ENCODE measurements around the gene GALNT10. TPM values are rescaled to one million over a fixed set of nuclear protein-coding genes. Genes with fewer than 3 reads are reported as not detected.

GALNT10 gene
- total and polyA plus RNA-seq, 8 donors = 5.3 to 76.4 (median 27.4) TPM

DNA sequence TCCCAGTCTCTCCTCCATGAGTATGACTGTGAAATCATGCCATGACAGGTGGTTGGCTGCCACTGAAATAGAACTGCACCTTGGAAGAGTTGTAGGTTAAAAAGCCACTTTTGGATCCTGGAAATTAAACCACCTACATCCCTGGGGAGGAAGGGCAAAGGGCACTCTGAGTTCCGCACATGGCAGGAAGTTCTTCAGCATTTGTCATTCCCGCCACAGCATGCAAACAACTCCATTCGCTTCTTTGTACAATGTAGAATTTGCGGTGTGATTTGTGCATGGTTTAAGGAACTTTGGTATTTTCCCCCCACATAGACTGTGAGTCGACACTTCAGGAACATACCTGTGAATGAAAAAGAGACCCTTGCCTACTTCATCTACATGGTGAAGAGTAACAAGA, 265.1 kb downstream of the GALNT10 start:
- H3K4me1 ChIP-seq = no peaks in the 10 kb centered on the region
- no peak for DNase-seq
- TF ChIP-seq POLR2A (IDR thresholded peaks at IDR 0.05) (no peak), EP300 (IDR thresholded peaks at IDR 0.05) (no peak), POLR2AphosphoS5 (IDR thresholded peaks at IDR 0.05) (no peak)
- TF ChIP-seq, protein P1, sequence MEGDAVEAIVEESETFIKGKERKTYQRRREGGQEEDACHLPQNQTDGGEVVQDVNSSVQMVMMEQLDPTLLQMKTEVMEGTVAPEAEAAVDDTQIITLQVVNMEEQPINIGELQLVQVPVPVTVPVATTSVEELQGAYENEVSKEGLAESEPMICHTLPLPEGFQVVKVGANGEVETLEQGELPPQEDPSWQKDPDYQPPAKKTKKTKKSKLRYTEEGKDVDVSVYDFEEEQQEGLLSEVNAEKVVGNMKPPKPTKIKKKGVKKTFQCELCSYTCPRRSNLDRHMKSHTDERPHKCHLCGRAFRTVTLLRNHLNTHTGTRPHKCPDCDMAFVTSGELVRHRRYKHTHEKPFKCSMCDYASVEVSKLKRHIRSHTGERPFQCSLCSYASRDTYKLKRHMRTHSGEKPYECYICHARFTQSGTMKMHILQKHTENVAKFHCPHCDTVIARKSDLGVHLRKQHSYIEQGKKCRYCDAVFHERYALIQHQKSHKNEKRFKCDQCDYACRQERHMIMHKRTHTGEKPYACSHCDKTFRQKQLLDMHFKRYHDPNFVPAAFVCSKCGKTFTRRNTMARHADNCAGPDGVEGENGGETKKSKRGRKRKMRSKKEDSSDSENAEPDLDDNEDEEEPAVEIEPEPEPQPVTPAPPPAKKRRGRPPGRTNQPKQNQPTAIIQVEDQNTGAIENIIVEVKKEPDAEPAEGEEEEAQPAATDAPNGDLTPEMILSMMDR (IDR thresholded peaks at IDR 0.05) = no peak
- no peak overlapping the region for H3K27ac ChIP-seq
- no peak overlapping the region for H3K4me3 ChIP-seq
- WGBS, 5 donors = 81 to 94% (median 88%) methylated on average over 5 of the region's 5 CpGs
- H3K9me3 ChIP-seq = no peaks in the 10 kb centered on the region
- intact Hi-C loops (cut with DNase I; ENCODE audit: low total_unique reads) = no loop called here
- H3K27me3 ChIP-seq = no peaks in the 10 kb centered on the region
- peaks cover 52 to 96% (median 92%) of the 10 kb centered on the region in 4 donors for H3K36me3 ChIP-seq

DNA sequence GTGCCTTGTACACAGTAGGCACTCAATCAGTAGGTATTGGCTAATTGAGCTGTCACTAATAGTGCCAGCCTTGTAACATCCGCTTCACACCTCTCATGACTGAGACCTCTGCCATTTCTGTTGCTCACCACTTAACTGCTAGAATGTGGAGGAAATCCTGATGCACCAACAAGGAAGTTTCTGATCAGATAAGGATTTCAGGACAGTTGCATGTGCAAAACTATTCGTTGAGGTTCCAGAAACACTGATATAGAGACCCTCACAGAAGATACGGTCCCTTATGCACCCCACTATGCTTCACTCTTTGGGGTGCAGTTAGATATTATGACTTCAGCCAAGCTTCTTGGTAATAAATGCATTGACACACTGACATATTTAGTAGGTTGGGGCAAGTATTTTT, 266.0 kb downstream of the GALNT10 start:
- DNase-seq = no peak
- Histone ChIP-seq H3K9me3 (no peaks in the 10 kb centered on the region), H3K4me1 (no peaks in the 10 kb centered on the region), H3K4me3 (no peak overlapping the region), H3K27ac (no peak overlapping the region), H3K27me3 (no peaks in the 10 kb centered on the region), H3K36me3 (peaks cover 47 to 96% (median 87%) of the 10 kb centered on the region in 4 donors)
- 82 to 98% (median 91%) methylated on average over 3 of the region's 3 CpGs for WGBS, 5 donors
- TF ChIP-seq, protein P1 (IDR thresholded peaks at IDR 0.05) = no peak
- TF ChIP-seq POLR2AphosphoS5 (IDR thresholded peaks at IDR 0.05) (no peak), EP300 (IDR thresholded peaks at IDR 0.05) (no peak), POLR2A (IDR thresholded peaks at IDR 0.05) (no peak)
- intact Hi-C loops (cut with DNase I; ENCODE audit: low total_unique reads) = no loop called here

DNA sequence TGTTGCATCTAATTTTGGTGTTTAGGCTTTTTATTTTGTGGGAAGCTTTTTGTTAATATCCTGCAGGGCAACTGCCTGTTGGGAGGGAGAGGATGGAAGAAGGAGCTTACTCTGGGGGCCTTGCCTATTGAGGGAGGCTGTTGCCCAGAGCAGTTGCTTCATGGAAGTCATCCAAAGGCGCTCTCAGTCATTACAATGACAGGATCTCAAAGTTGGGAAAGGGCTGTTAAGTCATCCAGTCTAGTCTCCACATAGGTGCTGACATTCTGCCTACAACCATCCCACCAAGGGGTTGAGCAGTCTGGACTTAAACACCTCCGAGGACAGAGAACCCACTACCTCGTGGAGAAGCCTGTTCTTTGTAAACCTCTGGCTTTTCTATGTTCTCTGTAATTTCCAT, 268.5 kb downstream of the GALNT10 start:
- intact Hi-C loops (cut with DNase I; ENCODE audit: low total_unique reads) = no loop called here
- 72 to 81% (median 79%) methylated on average over 3 of the region's 3 CpGs for WGBS, 5 donors
- peaks cover 28 to 88% (median 65%) of the 10 kb centered on the region in 4 donors for H3K36me3 ChIP-seq

DNA sequence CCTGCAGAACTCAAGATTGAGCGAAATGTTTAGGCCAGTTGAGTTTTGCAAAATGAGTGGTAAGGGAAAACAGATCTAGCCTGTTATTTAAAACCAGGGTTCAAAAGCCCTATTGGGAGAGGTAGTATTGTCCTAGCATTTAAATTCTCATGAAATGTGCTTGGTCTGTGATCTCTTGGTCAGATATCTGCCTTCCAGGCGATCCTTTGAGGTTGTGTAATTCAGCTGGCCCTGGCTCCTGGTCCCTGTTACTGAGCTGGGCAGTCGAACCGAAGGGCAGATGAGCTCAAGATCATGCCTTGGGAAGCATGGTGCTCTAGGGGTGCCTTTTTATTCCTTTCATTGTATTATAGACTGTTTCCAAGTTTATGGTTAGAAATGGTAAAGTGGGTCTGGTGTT, 269.6 kb downstream of the GALNT10 start:
- DNase-seq = no peak
- WGBS, 5 donors = 94 to 99% (median 96%) methylated on average over 4 of the region's 4 CpGs
- Histone ChIP-seq H3K9me3 (no peaks in the 10 kb centered on the region), H3K27me3 (no peaks in the 10 kb centered on the region), H3K27ac (no peak overlapping the region), H3K4me1 (no peaks in the 10 kb centered on the region), H3K4me3 (no peak overlapping the region), H3K36me3 (peaks cover 16 to 76% (median 54%) of the 10 kb centered on the region in 4 donors)
- TF ChIP-seq EP300 (IDR thresholded peaks at IDR 0.05) (no peak), POLR2AphosphoS5 (IDR thresholded peaks at IDR 0.05) (no peak), POLR2A (IDR thresholded peaks at IDR 0.05) (no peak)
- TF ChIP-seq, protein P1 (IDR thresholded peaks at IDR 0.05) = no peak
- intact Hi-C loops (cut with DNase I; ENCODE audit: low total_unique reads) = loop anchor here (10.0 kb wide), 1 partner anchor 145 kb away; no protein-coding TSS in a partner anchor

More for the DNA sequence above, 268.5 kb downstream of the GALNT10 start:
- Histone ChIP-seq H3K4me1 (no peaks in the 10 kb centered on the region), H3K9me3 (no peaks in the 10 kb centered on the region), H3K27ac (no peak overlapping the region), H3K27me3 (no peaks in the 10 kb centered on the region), H3K4me3 (no peak overlapping the region)
- TF ChIP-seq, protein P1 (IDR thresholded peaks at IDR 0.05) = no peak
- TF ChIP-seq POLR2AphosphoS5 (IDR thresholded peaks at IDR 0.05) (no peak), POLR2A (IDR thresholded peaks at IDR 0.05) (no peak), EP300 (IDR thresholded peaks at IDR 0.05) (no peak)
- no peak for DNase-seq

Measured in stomach (tissue), 9 donors.